ENCODE measurements around the gene RNF38. TPM values are rescaled to one million over a fixed set of nuclear protein-coding genes. Genes with fewer than 3 reads are reported as not detected.

Gene RNF38
- 11.3 and 39.9 TPM in 2 replicates for total RNA-seq

DNA sequence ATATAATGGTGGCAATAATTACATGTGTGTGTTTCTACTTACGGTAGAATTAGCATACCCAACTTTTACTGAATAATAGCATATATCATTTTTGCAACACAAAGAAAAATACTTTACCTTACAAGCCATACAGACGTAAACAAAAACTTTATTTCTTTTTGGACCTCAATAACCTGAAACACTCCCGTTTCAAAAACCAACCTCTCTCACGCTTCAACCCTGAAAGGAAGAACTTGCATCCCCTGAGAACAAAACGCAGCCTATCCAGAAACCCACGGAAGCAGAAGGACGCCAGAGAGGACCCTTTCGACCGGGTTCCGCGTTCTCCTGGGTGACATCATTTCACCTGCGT, at the start of gene RNF38:
TSS of gene RNF38 (minus strand) at position 290 of the 352 bp plus-strand sequence. CDS start at position 129, 161 bp downstream.

Other genes starting within 250 kb of the RNF38 start
- 0.16 and 1.2 TPM in 2 replicates for gene CCIN, start 230.9 kb downstream of the RNF38 start, total RNA-seq
- gene CLTA, start 209.3 kb downstream of the RNF38 start, total RNA-seq, result 259 and 282 TPM in 2 replicates
- 9.2 and 21.6 TPM in 2 replicates for gene GNE, start 141.8 kb downstream of the RNF38 start, total RNA-seq
- 23.6 and 30.0 TPM in 2 replicates for gene MELK, start 172.6 kb upstream of the RNF38 start, total RNA-seq